CD4-positive, alpha-beta T cell (primary cell): Measurements from ENCODE around the gene DDX54. TPM values are rescaled to one million over a fixed set of nuclear protein-coding genes. Genes with fewer than 3 reads are reported as not detected.
A peak's percentile ranks its signal among the peaks of the same experiment; 100 is the strongest.

Experiments
- ATAC-seq: fragments of 200-7000 bp; cut with Tn5 transposase; one replicate; pipeline ENCODE4 v1.10.0; 2022; ENCODE audit warnings: mild to moderate bottlenecking; ENCODE audit not compliant: poor library complexity
- CTCF ChIA-PET: fragments of 350-600 bp; sonication (Branson Sonifier 250); formaldehyde crosslinking; loops from one replicate; lab custom pipeline; 2021; ENCODE audit warnings: antibody characterized with exemption, inconsistent platforms; lab: Charles Lee
- POLR2A ChIA-PET: fragments of 350-600 bp; sonication (Branson Sonifier 250); formaldehyde crosslinking; loops from one replicate; lab custom pipeline; 2021; ENCODE audit warnings: antibody characterized with exemption, inconsistent platforms; lab: Charles Lee
- DNase-seq, 14 experiments: peaks; one replicate each; pipeline ENCODE4 v3.0.0-alpha.2; 2013 to 2020; ENCODE audit warnings: mixed read lengths in 2 of 14
- H3K27ac ChIP-seq, 2 donors: one replicate each; pipeline versions ENCODE4 v1.5.1 to v1.7.0; 2013; ENCODE audit warnings: low read length in 2 of 2, low read depth in 1 of 2, mild to moderate bottlenecking in 1 of 2
- H3K27me3 ChIP-seq, 2 experiments: 1 replicate in 1 of 2; 2 replicates in 1 of 2; pipeline versions ENCODE4 v1.6.1 to v1.7.0; 2013; ENCODE audit warnings: low read length in 2 of 2, control low read depth in 1 of 2, mild to moderate bottlenecking in 1 of 2, moderate library complexity in 1 of 2; ENCODE audit not compliant: insufficient read depth in 2 of 2, control insufficient read depth in 1 of 2
- H3K36me3 ChIP-seq: one replicate; pipeline ENCODE4 v1.6.1; 2013; ENCODE audit warnings: low read length, control low read depth; ENCODE audit not compliant: insufficient read depth
- H3K4me1 ChIP-seq: one replicate; pipeline ENCODE4 v1.6.1; 2013; ENCODE audit warnings: low read length, control low read depth; ENCODE audit not compliant: insufficient read depth
- H3K4me3 ChIP-seq: one replicate; pipeline ENCODE4 v1.5.1; 2013; ENCODE audit warnings: mild to moderate bottlenecking, low read length, moderate library complexity
- H3K9me3 ChIP-seq, 2 experiments: 1 replicate in 1 of 2; 2 replicates in 1 of 2; pipeline versions ENCODE4 v1.6.1 to v1.7.0; 2013; ENCODE audit warnings: low read length in 2 of 2, mild to moderate bottlenecking in 2 of 2, control low read depth in 1 of 2, moderate library complexity in 1 of 2; ENCODE audit not compliant: control insufficient read depth in 1 of 2, insufficient read depth in 1 of 2
- H3K27ac Mint-ChIP-seq: one replicate; pipeline ENCODE4 v1.8.0; 2020; ENCODE audit warnings: mixed read lengths
- H3K27me3 Mint-ChIP-seq: one replicate; pipeline ENCODE4 v1.8.0; 2021; ENCODE audit warnings: mixed read lengths
- H3K36me3 Mint-ChIP-seq: one replicate; pipeline ENCODE4 v1.8.0; 2021; ENCODE audit warnings: low read depth, mixed read lengths
- H3K4me1 Mint-ChIP-seq: one replicate; pipeline ENCODE4 v1.8.0; 2021; ENCODE audit warnings: low read depth, mixed read lengths
- H3K4me3 Mint-ChIP-seq: one replicate; pipeline ENCODE4 v1.8.0; 2020; ENCODE audit warnings: mild to moderate bottlenecking, mixed read lengths
- H3K9me3 Mint-ChIP-seq: one replicate; pipeline ENCODE4 v1.8.0; 2020; ENCODE audit warnings: mixed read lengths
- intact Hi-C, 2 experiments: fragments of 100-400 bp; cut with DNase I in 1 of 2; cut with micrococcal nuclease in 1 of 2; formaldehyde crosslinking; loops; one replicate each; pipeline versions ENCODE4 v1.15.1 to v1.9.0; 2023 to 2025; cut with DNase I, micrococcal nuclease
- total RNA-seq, 174 experiments: library from RNA in 2 of 174; stranded (reverse) in 2 of 174; gene quantifications; one replicate each; pipeline ENCODE4 v1.2.3 and lab custom pipeline; 2021 to 2026
- TF ChIP-seq, protein P1 (sequence below): fragments of 200-600 bp; IDR thresholded peaks from one replicate; pipeline ENCODE4 v1.8.0; 2022; ENCODE audit warnings: antibody characterized with exemption, mild to moderate bottlenecking

Gene DDX54
- total RNA-seq, 2 experiments from 2014 or later = 56.8 to 61.1 TPM

DNA sequence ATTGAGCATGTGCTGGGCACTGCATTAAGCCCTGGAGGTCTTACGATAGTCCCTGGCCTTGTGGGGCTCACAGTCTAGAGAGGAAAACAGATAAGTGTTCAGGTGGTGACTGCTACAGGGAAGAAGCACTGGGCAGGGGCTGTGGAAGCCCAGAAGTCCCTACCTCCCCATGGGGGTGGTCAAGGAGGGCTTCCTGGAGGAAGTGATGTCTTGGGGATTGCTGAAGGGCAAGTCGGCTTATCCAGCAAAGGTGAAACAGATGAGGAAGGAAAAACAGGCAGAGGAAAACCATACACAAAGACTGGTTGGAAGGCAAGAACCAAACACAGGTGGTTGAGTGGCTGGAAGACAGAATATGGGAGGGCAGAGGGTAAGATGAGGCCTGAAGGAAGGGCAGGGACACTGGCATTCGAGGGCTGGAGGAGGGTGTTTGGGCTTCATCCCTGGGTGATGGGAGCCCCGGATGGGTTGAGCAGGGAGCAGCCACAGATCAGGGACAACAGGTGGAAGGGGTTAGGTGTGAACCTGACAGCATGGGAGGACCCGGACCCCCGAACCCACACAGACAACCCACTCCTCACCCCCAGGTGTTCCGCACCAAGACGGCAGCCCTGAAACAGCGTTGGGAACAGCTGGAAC, 33.0 kb downstream of the DDX54 start:
- Histone ChIP-seq H3K27ac (no peak overlapping the region), H3K9me3 (peaks cover 0 to 5% of the 10 kb centered on the region in 2 experiments), H3K4me1 (peaks cover 34% of the 10 kb centered on the region), H3K27me3 (peaks cover 0 to 2% of the 10 kb centered on the region in 2 experiments), H3K4me3 (peak overlapping the region; percentile 53), H3K36me3 (no peaks in the 10 kb centered on the region)
- no peaks in the 10 kb centered on the region for H3K27me3 Mint-ChIP-seq
- H3K4me1 Mint-ChIP-seq = peaks cover 29% of the 10 kb centered on the region
- peak overlapping the region; percentile 84 for H3K27ac Mint-ChIP-seq
- H3K36me3 Mint-ChIP-seq = peaks cover 5% of the 10 kb centered on the region
- ChIA-PET POLR2A (interaction anchor here (0.9 to 1.6 kb wide), 4 partner anchors 32 to 104 kb away, joined by 3 to 6 read pairs (median 3); partner anchors contain the start of gene DDX54), CTCF (interaction anchor here (1.0 to 2.1 kb wide), 3 partner anchors 16 to 160 kb away, joined by 5 to 12 read pairs (median 6); partner anchors contain the start of gene RASAL1)
- peak overlapping the region; percentile 89 for H3K4me3 Mint-ChIP-seq
- intact Hi-C loops = loop anchor here (1.0 to 10.0 kb wide), 7 partner anchors 16 to 104 kb away; partner anchors contain the start of gene DTX1 (in 1 of the 2)
- DNase-seq (peak in 1 of 14 experiments; percentile 10), ATAC-seq (no peak)
- H3K9me3 Mint-ChIP-seq = no peaks in the 10 kb centered on the region
- TF ChIP-seq, protein P1, sequence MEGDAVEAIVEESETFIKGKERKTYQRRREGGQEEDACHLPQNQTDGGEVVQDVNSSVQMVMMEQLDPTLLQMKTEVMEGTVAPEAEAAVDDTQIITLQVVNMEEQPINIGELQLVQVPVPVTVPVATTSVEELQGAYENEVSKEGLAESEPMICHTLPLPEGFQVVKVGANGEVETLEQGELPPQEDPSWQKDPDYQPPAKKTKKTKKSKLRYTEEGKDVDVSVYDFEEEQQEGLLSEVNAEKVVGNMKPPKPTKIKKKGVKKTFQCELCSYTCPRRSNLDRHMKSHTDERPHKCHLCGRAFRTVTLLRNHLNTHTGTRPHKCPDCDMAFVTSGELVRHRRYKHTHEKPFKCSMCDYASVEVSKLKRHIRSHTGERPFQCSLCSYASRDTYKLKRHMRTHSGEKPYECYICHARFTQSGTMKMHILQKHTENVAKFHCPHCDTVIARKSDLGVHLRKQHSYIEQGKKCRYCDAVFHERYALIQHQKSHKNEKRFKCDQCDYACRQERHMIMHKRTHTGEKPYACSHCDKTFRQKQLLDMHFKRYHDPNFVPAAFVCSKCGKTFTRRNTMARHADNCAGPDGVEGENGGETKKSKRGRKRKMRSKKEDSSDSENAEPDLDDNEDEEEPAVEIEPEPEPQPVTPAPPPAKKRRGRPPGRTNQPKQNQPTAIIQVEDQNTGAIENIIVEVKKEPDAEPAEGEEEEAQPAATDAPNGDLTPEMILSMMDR = no peak

DNA sequence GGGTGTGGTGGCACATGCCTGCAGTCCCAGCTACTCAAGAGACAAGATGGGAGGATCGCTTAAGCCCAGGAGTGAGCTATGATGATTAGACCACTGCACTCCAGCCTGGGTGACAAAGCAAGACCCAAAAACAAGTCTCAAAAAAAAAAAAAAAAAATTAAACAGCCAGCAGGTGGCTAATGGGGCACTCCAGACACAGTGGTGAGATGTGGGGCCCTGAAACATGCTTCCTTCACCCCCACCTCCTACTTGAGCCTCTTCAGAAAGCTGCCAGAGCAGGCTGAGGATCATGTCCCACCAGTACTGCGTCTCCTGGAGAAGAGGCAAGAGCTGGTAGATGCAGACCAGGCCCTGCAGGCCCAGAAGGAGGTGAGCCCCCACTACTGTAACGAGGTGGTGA, 33.6 kb downstream of the DDX54 start:
- Mint-ChIP-seq H3K27ac (peak overlapping the region; percentile 84), H3K36me3 (no peaks in the 10 kb centered on the region), H3K4me1 (peaks cover 26% of the 10 kb centered on the region), H3K27me3 (no peaks in the 10 kb centered on the region), H3K9me3 (no peaks in the 10 kb centered on the region), H3K4me3 (peak overlapping the region; percentile 89)
- TF ChIP-seq, protein P1 = no peak
- Histone ChIP-seq H3K9me3 (peaks cover 0 to 5% of the 10 kb centered on the region in 2 experiments), H3K36me3 (no peaks in the 10 kb centered on the region), H3K27ac (no peak overlapping the region), H3K27me3 (peaks cover 0 to 2% of the 10 kb centered on the region in 2 experiments), H3K4me3 (no peak overlapping the region), H3K4me1 (peaks cover 34% of the 10 kb centered on the region)
- ChIA-PET CTCF (no interaction called here), POLR2A (interaction anchor here (1.6 kb wide), 1 partner anchor 33 kb away, joined by 6 read pairs; the partner anchor contains the start of gene DDX54)
- DNase-seq (peak in 1 of 14 experiments; percentile 11), ATAC-seq (no peak)
- intact Hi-C loops = loop anchor here (1.0 to 10.0 kb wide), 7 partner anchors 15 to 103 kb away; partner anchors contain the start of gene DTX1 (in 1 of the 2)

DNA sequence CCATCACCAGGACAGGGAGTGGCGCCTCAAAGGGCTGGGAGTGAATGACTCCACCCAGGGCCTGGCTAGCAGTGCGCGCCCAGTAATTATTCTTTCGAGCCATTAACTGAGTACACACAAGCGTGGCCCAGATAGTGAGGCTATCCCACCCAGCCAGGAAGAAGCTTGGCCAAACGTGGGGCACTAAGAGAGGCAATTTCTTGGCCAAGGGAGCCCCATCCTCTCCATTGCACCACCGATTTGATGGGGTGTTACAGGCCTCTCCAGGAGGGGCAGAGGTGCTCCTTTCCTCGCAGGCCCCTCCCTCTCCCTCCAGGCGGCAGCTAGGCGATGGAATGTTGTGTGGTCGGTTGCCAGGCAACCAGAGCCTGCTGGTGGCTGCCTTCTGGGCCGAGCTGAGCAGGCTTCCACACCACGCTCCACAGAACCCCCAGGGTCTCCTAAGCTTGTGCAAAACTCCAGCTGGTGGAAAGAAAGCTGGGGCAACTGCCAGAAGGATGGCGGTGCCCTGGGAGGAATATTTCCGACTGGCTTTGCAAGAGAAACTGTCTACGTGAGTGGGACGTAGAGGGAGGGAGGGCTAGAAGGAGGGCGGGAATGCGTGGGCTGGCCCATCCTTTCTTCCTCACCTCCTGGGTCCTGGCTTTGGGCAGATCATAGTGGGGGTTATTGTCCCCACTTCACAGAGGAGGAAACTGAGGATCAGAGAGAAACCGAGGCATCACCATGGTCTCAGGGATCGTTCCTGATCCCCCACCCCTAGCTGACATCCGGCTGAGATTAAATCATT, 35.7 kb downstream of the DDX54 start, which contains the start of gene CFAP73:
TSS of gene CFAP73 (plus strand) at position 364 of the 790 bp plus-strand sequence. CDS start at position 498, 134 bp downstream.
- ATAC-seq (no peak), DNase-seq (peak in 5 of 14 experiments; percentile 14 to 67 (median 35))
- H3K27me3 Mint-ChIP-seq = no peaks in the 10 kb centered on the region
- peaks cover 0 to 5% of the 10 kb centered on the region in 2 experiments for H3K9me3 ChIP-seq
- H3K27ac Mint-ChIP-seq = no peak within 1 kb of the TSS
- ChIA-PET POLR2A (no interaction called here), CTCF (no interaction called here)
- intact Hi-C loops = loop anchor here (5.0 to 10.0 kb wide), 3 partner anchors 52 to 95 kb away; partner anchors contain the start of gene DTX1 (in 1 of the 2)
- peaks cover 23% of the 10 kb centered on the region for H3K4me1 Mint-ChIP-seq
- H3K4me1 ChIP-seq = peaks cover 22% of the 10 kb centered on the region
- peaks cover 4% of the 10 kb centered on the region for H3K9me3 Mint-ChIP-seq
- H3K27ac ChIP-seq = no peak within 1 kb of the TSS
- no peak within 1 kb of the TSS for H3K4me3 ChIP-seq
- H3K27me3 ChIP-seq = peaks cover 0 to 2% of the 10 kb centered on the region in 2 experiments
- no peaks in the 10 kb centered on the region for H3K36me3 ChIP-seq
- TF ChIP-seq, protein P1 = no peak
- no peak within 1 kb of the TSS for H3K4me3 Mint-ChIP-seq
- no peaks in the 10 kb centered on the region for H3K36me3 Mint-ChIP-seq
